GM12878 (cell line): ENCODE data around the gene UGT1A6. TPM values are rescaled to one million over a fixed set of nuclear protein-coding genes. Genes with fewer than 3 reads are reported as not detected.

Source experiments
- ATAC-seq: fragments of 200-7000 bp; cut with Tn5 transposase; 3 replicates; pipeline ENCODE4 v1.9.1; 2020; ENCODE audit warnings: mild to moderate bottlenecking, moderate library complexity
- BruUV-seq: library from RNA; stranded (reverse); fragments of 400-500 nt; replicated peaks from 2 replicates; lab custom pipeline; 2021; lab: Mats Ljungman, UMichigan
- CTCF ChIA-PET: fragments of 300-600 bp; sonication (Branson Sonifier 250); formaldehyde crosslinking; extraction: SDS; loops from one replicate; lab custom pipeline; 2021; ENCODE audit warnings: inconsistent platforms; lab: Yijun Ruan, JAX
- POLR2A ChIA-PET: fragments of 350-600 bp; formaldehyde crosslinking; extraction: SDS; loops from one replicate; lab custom pipeline; 2021; ENCODE audit warnings: inconsistent platforms; lab: Charles Lee
- RAD21 ChIA-PET: fragments of 300-600 bp; sonication (Branson Sonifier 250); formaldehyde crosslinking; loops from one replicate; lab custom pipeline; 2023; ENCODE audit warnings: antibody characterized with exemption; ENCODE audit not compliant: unreplicated experiment; lab: Charles Lee
- SMC1A ChIA-PET: fragments of 300-600 bp; sonication (Branson Sonifier 250); formaldehyde crosslinking; loops from one replicate; lab custom pipeline; 2023; ENCODE audit not compliant: unreplicated experiment, uncharacterized antibody; lab: Charles Lee
- DNase-seq: peaks from one replicate; pipeline ENCODE4 v3.0.0-alpha.2; 2011; ENCODE audit warnings: low read depth, low spot score
- FAIRE-seq: peaks from 3 replicates; lab custom pipeline; 2011; peaks lifted over from hg19 to GRCh38; lab: Jason Lieb, UNC
- H2AFZ ChIP-seq: 2 replicates; pipeline ENCODE4 v1.6.0; 2011; ENCODE audit warnings: low read depth, low read length, control low read depth; ENCODE audit not compliant: control insufficient read depth
- H3K27ac ChIP-seq: 2 replicates; pipeline ENCODE4 v1.5.1; 2011; ENCODE audit warnings: control low read depth; ENCODE audit not compliant: control insufficient read depth, insufficient read depth
- H3K27me3 ChIP-seq, 2 experiments: replicated peaks in 1 of 2; 2 replicates each; pipeline versions ENCODE4 v1.6.0 to v1.6.1; 2011; ENCODE audit warnings: low read length in 1 of 2; ENCODE audit not compliant: control insufficient read depth in 2 of 2, insufficient read depth in 2 of 2
- H3K36me3 ChIP-seq, 2 experiments: 2 replicates each; pipeline ENCODE4 v1.5.1; 2011; ENCODE audit warnings: low read length in 1 of 2; ENCODE audit not compliant: control insufficient read depth in 2 of 2, insufficient read depth in 2 of 2
- H3K4me1 ChIP-seq: 2 replicates; pipeline ENCODE4 v1.6.1; 2011; ENCODE audit warnings: mild to moderate bottlenecking, low read length, moderate library complexity, mixed read lengths; ENCODE audit not compliant: control insufficient read depth, insufficient read depth
- H3K4me2 ChIP-seq: 2 replicates; pipeline ENCODE4 v1.6.0; 2011; ENCODE audit warnings: control low read depth; ENCODE audit not compliant: control insufficient read depth, insufficient read depth
- H3K4me3 ChIP-seq: fragments of 200-600 bp; sonication (generic); 2 replicates; pipeline ENCODE4 v1.5.1; 2016
- H3K79me2 ChIP-seq: 2 replicates; pipeline ENCODE4 v1.6.0; 2011; ENCODE audit warnings: low read length; ENCODE audit not compliant: control insufficient read depth, insufficient read depth
- H3K9ac ChIP-seq: 2 replicates; pipeline ENCODE4 v1.8.0; 2011; ENCODE audit warnings: low read length, control low read depth, mixed read lengths; ENCODE audit not compliant: control insufficient read depth, insufficient read depth
- H3K9me3 ChIP-seq: replicated peaks from 3 replicates; pipeline ENCODE4 v1.5.1; 2011; ENCODE audit warnings: mild to moderate bottlenecking, low read length; ENCODE audit not compliant: control insufficient read depth, insufficient read depth
- H4K20me1 ChIP-seq: 2 replicates; pipeline ENCODE4 v1.6.0; 2011; ENCODE audit not compliant: control insufficient read depth, insufficient read depth
- CHD4 ChIP-seq: fragments of 200-600 bp; sonication (generic); IDR thresholded peaks from 2 replicates; pipeline ENCODE4 v1.6.1; 2016; ENCODE audit warnings: mild to moderate bottlenecking
- FOXM1 ChIP-seq: IDR thresholded peaks from 2 replicates; pipeline ENCODE4 v1.6.1; 2012; ENCODE audit warnings: low read depth, mild to moderate bottlenecking, inconsistent platforms, low read length, moderate library complexity
- IRF3 ChIP-seq: fragments of 450-650 bp; IDR thresholded peaks from 2 replicates; pipeline ENCODE4 v1.6.1; 2014; ENCODE audit warnings: mild to moderate bottlenecking
- NBN ChIP-seq: fragments of 450-650 bp; IDR thresholded peaks from 2 replicates; pipeline ENCODE4 v1.6.1; 2016
- PML ChIP-seq: IDR thresholded peaks from 2 replicates; pipeline ENCODE4 v1.6.1; 2012; ENCODE audit warnings: low read length, inconsistent platforms
- RCOR1 ChIP-seq: conservative IDR thresholded peaks from 2 replicates; pipeline ENCODE4 v1.6.1; 2012; ENCODE audit warnings: low read depth, low read length, improper control_type of control experiment
- SMARCA5 ChIP-seq: fragments of 450-650 bp; IDR thresholded peaks from 2 replicates; pipeline ENCODE4 v1.6.1; 2017; ENCODE audit warnings: mild to moderate bottlenecking
- STAT3 ChIP-seq: IDR thresholded peaks from 2 replicates; pipeline ENCODE4 v1.6.1; 2011; ENCODE audit warnings: low read depth, low read length, improper control_type of control experiment
- TCF12 ChIP-seq: IDR thresholded peaks from 2 replicates; pipeline ENCODE4 v1.6.1; 2011; ENCODE audit warnings: low read depth, mild to moderate bottlenecking, low read length
- WGBS: methylation state at CpG from one replicate; pipeline ENCODE4 v1.1.6; 2016; ENCODE audit warnings: low lambda C conversion rate; ENCODE audit not compliant: insufficient replicate concordance, insufficient coverage; ENCODE audit errors: missing lambda C conversion rate; 5-methylcytosine and 5-hydroxymethylcytosine counted together
- in situ Hi-C: fragments of 300-500 bp; cut with MboI; formaldehyde crosslinking; loops from 9 replicates; pipeline ENCODE4 v1.14.3; 2018; ENCODE audit warnings: mixed read lengths
- intact Hi-C: fragments of 100-400 bp; cut with micrococcal nuclease; formaldehyde crosslinking; loops from one replicate; pipeline ENCODE4 v1.14.2; 2022; ENCODE audit not compliant: unreplicated experiment
- polyA plus RNA-seq, 11 experiments: library from polyadenylated mRNA; depleted of rRNA in 4 of 11; unstranded in 6 of 11; stranded (reverse) in 5 of 11; fragments of >200 nt; fragmentation: Nextera tagmentation in 4 of 11; fragmentation: Illumina TruSeq in 1 of 11; extraction: Ambion mirVana in 4 of 11; extraction: Trizol in 1 of 11; gene quantifications; 1 replicate in 1 of 11; 2 replicates in 10 of 11; pipeline versions ENCODE4 v1.2.1 to v1.2.3, GENCODE V29; 2011 to 2016; ENCODE audit warnings: inconsistent platforms in 2 of 11, missing spikeins in 2 of 11, low read depth in 1 of 11
- total RNA-seq, 4 experiments: library from RNA; depleted of rRNA in 3 of 4; stranded (reverse); fragments of >200 nt in 3 of 4; fragmentation: Illumina TruSeq in 1 of 4; extraction: Trizol in 1 of 4; gene quantifications; 2 replicates each; pipeline versions ENCODE4 v1.2.1 to v1.2.3, GENCODE V29; 2013 to 2021

The UGT1A6 gene
- total and polyA plus RNA-seq, 10 of the 15 experiments (the other 5 are each of a cell fraction or from before 2014, with no cell fraction given), result not detected

GRCh38 chr2:233691443-233692433, 952 bp upstream of the UGT1A6 start:
- Histone ChIP-seq H3K4me2 (no peak overlapping the region), H3K79me2 (no peaks in the 10 kb centered on the region), H2AFZ (no peak overlapping the region), H3K36me3 (no peaks in the 10 kb centered on the region), H3K4me3 (no peak overlapping the region)
- no peak for DNase-seq
- no peak for FAIRE-seq
- BruUV-seq, result no TSS peak
- RAD21 ChIA-PET, result interaction anchor here (0.8 kb wide), 1 partner anchor 20 kb away, joined by 3 read pairs; no protein-coding TSS in a partner anchor
- intact Hi-C loops, result no loop called here
- TF ChIP-seq STAT3 (no peak), CHD4 (no peak), NBN (no peak), FOXM1 (no peak), PML (no peak), SMARCA5 (no peak), RCOR1 (no peak), TCF12 (no peak), IRF3 (no peak)
- TF ChIP-seq, all 136 proteins: peak for 0
- Histone ChIP-seq H4K20me1 (no peaks in the 10 kb centered on the region), H3K27me3 (peaks cover 0 to 3% of the 10 kb centered on the region in 2 experiments; a peak in 1 of 4 replicates), H3K4me1 (no peaks in the 10 kb centered on the region), H3K9me3 (no peaks in the 10 kb centered on the region), H3K9ac (no peak overlapping the region), H3K27ac (no peak overlapping the region)
- 60% methylated on average over 11 of the region's 11 CpGs for WGBS
- in situ Hi-C loops, result no loop called here
- SMC1A ChIA-PET, result no interaction called here
- CTCF ChIA-PET, result no interaction called here
- POLR2A ChIA-PET, result no interaction called here
- no peak for ATAC-seq
